A549 (cell line): ENCODE results near the gene CDC6.

Experiments
- CEBPB ChIP-seq, 2 experiments: fragments of >200 bp in 1 of 2; sonication (Bioruptor Twin) in 1 of 2; formaldehyde crosslinking in 1 of 2; IDR thresholded peaks; 2 replicates each; pipeline ENCODE4 v1.6.1; 2012 to 2016
- EP300 ChIP-seq, 2 experiments: fragments of >200 bp; sonication (Bioruptor Twin); formaldehyde crosslinking; IDR thresholded peaks; 2 replicates in 1 of 2; 3 replicates in 1 of 2; pipeline ENCODE4 v1.6.1; 2016 to 2017
- FOSB ChIP-seq: fragments of 250-450 bp; sonication (Bioruptor Pico); IDR thresholded peaks from 2 replicates; pipeline ENCODE4 v1.5.0; 2020; ENCODE audit warnings: mild to moderate bottlenecking, moderate library complexity
- JUN ChIP-seq, 2 experiments: fragments of >200 bp; sonication (Bioruptor Twin); formaldehyde crosslinking; IDR thresholded peaks; 2 replicates in 1 of 2; 3 replicates in 1 of 2; pipeline ENCODE4 v1.6.1; 2016 to 2017
- POLR2A ChIP-seq: IDR thresholded peaks from 2 replicates; pipeline ENCODE4 v1.6.1; 2012; ENCODE audit warnings: mild to moderate bottlenecking, low read length
- RAD21 ChIP-seq, 2 experiments: fragments of >200 bp in 1 of 2; sonication (Bioruptor Twin) in 1 of 2; formaldehyde crosslinking in 1 of 2; IDR thresholded peaks in 1 of 2; conservative IDR thresholded peaks in 1 of 2; 2 replicates in 1 of 2; 3 replicates in 1 of 2; pipeline ENCODE4 v1.6.1; 2012 to 2018; ENCODE audit warnings: inconsistent platforms in 1 of 2
- RFX5 ChIP-seq: fragments of 450-650 bp; IDR thresholded peaks from 2 replicates; pipeline ENCODE4 v1.7.1; 2014; ENCODE audit warnings: antibody characterized with exemption, mild to moderate bottlenecking, moderate library complexity
- TF ChIP-seq, protein P1 (sequence below): IDR thresholded peaks from 2 replicates; pipeline ENCODE4 v1.6.1; 2012
- TF ChIP-seq, protein P2 (sequence below): IDR thresholded peaks from 2 replicates; pipeline ENCODE4 v1.6.1; 2012
- TF ChIP-seq, protein P3 (sequence below): fragments of 150-350 bp; IDR thresholded peaks from 2 replicates; pipeline ENCODE4 v1.6.1; 2014; ENCODE audit warnings: low read depth, mild to moderate bottlenecking, low read length
- TF ChIP-seq, protein P4 (sequence below): fragments of 200-600 bp; sonication (generic); IDR thresholded peaks from 2 replicates; pipeline ENCODE4 v1.6.1; 2016; ENCODE audit warnings: antibody characterized with exemption, mild to moderate bottlenecking, moderate library complexity
- TF ChIP-seq, protein P5 (sequence below): fragments of >200 bp; sonication (Bioruptor Twin); formaldehyde crosslinking; IDR thresholded peaks from 3 replicates; pipeline ENCODE4 v1.5.1; 2016

DNA sequence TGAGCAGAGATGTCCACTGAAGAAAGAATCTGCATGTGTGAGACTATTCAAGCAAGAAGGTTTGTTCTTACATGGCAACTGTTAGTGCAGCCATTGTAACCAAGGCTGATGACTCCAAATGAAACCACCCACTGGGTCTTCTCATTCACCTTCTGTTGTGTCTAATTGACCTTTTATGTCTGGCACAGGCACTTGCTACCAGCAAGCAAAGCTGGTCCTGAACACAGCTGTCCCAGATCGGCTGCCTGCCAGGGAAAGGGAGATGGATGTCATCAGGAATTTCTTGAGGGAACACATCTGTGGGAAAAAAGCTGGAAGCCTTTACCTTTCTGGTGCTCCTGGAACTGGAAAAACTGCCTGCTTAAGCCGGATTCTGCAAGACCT lies 3.6 kb downstream of the CDC6 start:
- no peak for TF ChIP-seq RFX5
- TF ChIP-seq EP300 (IDR thresholded peaks at IDR 0.05): no peak
- TF ChIP-seq, protein P1, sequence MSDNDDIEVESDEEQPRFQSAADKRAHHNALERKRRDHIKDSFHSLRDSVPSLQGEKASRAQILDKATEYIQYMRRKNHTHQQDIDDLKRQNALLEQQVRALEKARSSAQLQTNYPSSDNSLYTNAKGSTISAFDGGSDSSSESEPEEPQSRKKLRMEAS: no peak
- no peak for TF ChIP-seq FOSB (CRISPR knock-in tag)
- TF ChIP-seq RAD21 (conservative IDR thresholded peaks at IDR 0.05 in 1 of 2, IDR thresholded peaks at IDR 0.05 in 1 of 2): no peak
- TF ChIP-seq, protein P2, sequence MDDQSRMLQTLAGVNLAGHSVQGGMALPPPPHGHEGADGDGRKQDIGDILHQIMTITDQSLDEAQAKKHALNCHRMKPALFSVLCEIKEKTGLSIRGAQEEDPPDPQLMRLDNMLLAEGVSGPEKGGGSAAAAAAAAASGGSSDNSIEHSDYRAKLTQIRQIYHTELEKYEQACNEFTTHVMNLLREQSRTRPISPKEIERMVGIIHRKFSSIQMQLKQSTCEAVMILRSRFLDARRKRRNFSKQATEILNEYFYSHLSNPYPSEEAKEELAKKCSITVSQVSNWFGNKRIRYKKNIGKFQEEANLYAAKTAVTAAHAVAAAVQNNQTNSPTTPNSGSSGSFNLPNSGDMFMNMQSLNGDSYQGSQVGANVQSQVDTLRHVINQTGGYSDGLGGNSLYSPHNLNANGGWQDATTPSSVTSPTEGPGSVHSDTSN: no peak
- TF ChIP-seq JUN (IDR thresholded peaks at IDR 0.05): no peak
- no peak for TF ChIP-seq CEBPB (IDR thresholded peaks at IDR 0.05)
- no peak for TF ChIP-seq POLR2A
- TF ChIP-seq, protein P3, sequence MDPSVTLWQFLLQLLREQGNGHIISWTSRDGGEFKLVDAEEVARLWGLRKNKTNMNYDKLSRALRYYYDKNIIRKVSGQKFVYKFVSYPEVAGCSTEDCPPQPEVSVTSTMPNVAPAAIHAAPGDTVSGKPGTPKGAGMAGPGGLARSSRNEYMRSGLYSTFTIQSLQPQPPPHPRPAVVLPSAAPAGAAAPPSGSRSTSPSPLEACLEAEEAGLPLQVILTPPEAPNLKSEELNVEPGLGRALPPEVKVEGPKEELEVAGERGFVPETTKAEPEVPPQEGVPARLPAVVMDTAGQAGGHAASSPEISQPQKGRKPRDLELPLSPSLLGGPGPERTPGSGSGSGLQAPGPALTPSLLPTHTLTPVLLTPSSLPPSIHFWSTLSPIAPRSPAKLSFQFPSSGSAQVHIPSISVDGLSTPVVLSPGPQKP: no peak
- TF ChIP-seq, protein P4, sequence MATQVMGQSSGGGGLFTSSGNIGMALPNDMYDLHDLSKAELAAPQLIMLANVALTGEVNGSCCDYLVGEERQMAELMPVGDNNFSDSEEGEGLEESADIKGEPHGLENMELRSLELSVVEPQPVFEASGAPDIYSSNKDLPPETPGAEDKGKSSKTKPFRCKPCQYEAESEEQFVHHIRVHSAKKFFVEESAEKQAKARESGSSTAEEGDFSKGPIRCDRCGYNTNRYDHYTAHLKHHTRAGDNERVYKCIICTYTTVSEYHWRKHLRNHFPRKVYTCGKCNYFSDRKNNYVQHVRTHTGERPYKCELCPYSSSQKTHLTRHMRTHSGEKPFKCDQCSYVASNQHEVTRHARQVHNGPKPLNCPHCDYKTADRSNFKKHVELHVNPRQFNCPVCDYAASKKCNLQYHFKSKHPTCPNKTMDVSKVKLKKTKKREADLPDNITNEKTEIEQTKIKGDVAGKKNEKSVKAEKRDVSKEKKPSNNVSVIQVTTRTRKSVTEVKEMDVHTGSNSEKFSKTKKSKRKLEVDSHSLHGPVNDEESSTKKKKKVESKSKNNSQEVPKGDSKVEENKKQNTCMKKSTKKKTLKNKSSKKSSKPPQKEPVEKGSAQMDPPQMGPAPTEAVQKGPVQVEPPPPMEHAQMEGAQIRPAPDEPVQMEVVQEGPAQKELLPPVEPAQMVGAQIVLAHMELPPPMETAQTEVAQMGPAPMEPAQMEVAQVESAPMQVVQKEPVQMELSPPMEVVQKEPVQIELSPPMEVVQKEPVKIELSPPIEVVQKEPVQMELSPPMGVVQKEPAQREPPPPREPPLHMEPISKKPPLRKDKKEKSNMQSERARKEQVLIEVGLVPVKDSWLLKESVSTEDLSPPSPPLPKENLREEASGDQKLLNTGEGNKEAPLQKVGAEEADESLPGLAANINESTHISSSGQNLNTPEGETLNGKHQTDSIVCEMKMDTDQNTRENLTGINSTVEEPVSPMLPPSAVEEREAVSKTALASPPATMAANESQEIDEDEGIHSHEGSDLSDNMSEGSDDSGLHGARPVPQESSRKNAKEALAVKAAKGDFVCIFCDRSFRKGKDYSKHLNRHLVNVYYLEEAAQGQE: no peak
- TF ChIP-seq, protein P5, sequence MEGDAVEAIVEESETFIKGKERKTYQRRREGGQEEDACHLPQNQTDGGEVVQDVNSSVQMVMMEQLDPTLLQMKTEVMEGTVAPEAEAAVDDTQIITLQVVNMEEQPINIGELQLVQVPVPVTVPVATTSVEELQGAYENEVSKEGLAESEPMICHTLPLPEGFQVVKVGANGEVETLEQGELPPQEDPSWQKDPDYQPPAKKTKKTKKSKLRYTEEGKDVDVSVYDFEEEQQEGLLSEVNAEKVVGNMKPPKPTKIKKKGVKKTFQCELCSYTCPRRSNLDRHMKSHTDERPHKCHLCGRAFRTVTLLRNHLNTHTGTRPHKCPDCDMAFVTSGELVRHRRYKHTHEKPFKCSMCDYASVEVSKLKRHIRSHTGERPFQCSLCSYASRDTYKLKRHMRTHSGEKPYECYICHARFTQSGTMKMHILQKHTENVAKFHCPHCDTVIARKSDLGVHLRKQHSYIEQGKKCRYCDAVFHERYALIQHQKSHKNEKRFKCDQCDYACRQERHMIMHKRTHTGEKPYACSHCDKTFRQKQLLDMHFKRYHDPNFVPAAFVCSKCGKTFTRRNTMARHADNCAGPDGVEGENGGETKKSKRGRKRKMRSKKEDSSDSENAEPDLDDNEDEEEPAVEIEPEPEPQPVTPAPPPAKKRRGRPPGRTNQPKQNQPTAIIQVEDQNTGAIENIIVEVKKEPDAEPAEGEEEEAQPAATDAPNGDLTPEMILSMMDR: no peak
